Measurements from ENCODE around the gene SKAP1. TPM values are rescaled to one million over a fixed set of nuclear protein-coding genes. Genes with fewer than 3 reads are reported as not detected.

SKAP1 gene
- polyA plus RNA-seq, 3 donors = 0.13 to 1.0 (median 0.52) TPM

DNA sequence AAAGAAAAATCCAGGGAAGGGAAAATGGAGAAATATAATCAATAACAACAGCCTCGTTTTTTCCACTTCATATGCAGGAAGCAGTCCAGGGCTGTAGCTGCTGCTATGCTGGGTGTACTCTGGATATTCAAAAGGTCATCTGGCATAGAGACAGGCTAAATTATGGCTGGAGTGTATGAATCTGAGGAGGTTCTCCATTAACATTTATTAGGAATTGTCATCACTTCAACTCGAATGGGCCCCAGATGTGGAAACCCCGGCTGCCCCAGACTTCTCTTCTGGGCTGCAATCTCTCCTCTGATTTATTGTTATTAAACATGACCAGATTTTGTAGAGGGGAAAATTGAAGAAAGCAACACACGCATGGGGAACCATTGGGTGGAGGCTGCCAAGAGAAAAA is 33.5 kb upstream of the SKAP1 start:
- no peak overlapping the region for H3K27ac ChIP-seq (ENCODE audit: low read depth in 1 of 2, low read length in 2 of 2)
- TF ChIP-seq, protein P1, sequence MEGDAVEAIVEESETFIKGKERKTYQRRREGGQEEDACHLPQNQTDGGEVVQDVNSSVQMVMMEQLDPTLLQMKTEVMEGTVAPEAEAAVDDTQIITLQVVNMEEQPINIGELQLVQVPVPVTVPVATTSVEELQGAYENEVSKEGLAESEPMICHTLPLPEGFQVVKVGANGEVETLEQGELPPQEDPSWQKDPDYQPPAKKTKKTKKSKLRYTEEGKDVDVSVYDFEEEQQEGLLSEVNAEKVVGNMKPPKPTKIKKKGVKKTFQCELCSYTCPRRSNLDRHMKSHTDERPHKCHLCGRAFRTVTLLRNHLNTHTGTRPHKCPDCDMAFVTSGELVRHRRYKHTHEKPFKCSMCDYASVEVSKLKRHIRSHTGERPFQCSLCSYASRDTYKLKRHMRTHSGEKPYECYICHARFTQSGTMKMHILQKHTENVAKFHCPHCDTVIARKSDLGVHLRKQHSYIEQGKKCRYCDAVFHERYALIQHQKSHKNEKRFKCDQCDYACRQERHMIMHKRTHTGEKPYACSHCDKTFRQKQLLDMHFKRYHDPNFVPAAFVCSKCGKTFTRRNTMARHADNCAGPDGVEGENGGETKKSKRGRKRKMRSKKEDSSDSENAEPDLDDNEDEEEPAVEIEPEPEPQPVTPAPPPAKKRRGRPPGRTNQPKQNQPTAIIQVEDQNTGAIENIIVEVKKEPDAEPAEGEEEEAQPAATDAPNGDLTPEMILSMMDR (IDR thresholded peaks at IDR 0.05) = no peak
- WGBS (ENCODE audit: insufficient coverage) = no CpG with 5 or more reads among the region's 4 CpGs
- Mint-ChIP-seq H3K4me3 (no peak overlapping the region), H3K36me3 (no peaks in the 10 kb centered on the region), H3K27me3 (ENCODE audit: low read depth in 3 of 3) (peaks cover 4 to 21% (median 15%) of the 10 kb centered on the region in 3 donors), H3K27ac (no peak overlapping the region), H3K4me1 (no peaks in the 10 kb centered on the region), H3K9me3 (peaks cover 0 to 2% (median 0%) of the 10 kb centered on the region in 7 donors)
- H3K4me1 ChIP-seq (ENCODE audit: control insufficient read depth in 1 of 2, insufficient read depth in 2 of 2, low read length in 2 of 2) = no peaks in the 10 kb centered on the region
- intact Hi-C loops (cut with micrococcal nuclease) = no loop called here
- H3K9ac ChIP-seq (ENCODE audit: insufficient read depth, low read length, poor library complexity, severe bottlenecking) = no peak overlapping the region
- H4K20me1 ChIP-seq (ENCODE audit: insufficient read depth, low read length) = no peaks in the 10 kb centered on the region
- no peak overlapping the region for H2AFZ ChIP-seq (ENCODE audit: insufficient read depth, low read depth, low read length, poor library complexity, severe bottlenecking)
- peaks cover 0 to 8% of the 10 kb centered on the region in 2 donors for H3K27me3 ChIP-seq (ENCODE audit: control insufficient read depth in 2 of 2, insufficient read depth in 2 of 2, low read length in 2 of 2)
- no peak overlapping the region for H3K4me2 ChIP-seq (replicated peaks; ENCODE audit: extremely low read depth, low read length, poor library complexity, severe bottlenecking)
- no peaks in the 10 kb centered on the region for H3K79me2 ChIP-seq (ENCODE audit: insufficient read depth, low read length)
- no peak overlapping the region for H3K4me3 ChIP-seq (replicated peaks in 1 of 3; ENCODE audit: low read depth in 2 of 3, low read length in 3 of 3)
- no peak for DNase-seq
- H3K36me3 ChIP-seq (replicated peaks in 1 of 2; ENCODE audit: control insufficient read depth in 1 of 2, insufficient read depth in 2 of 2, low read length in 2 of 2) = no peaks in the 10 kb centered on the region
- H3K9me3 ChIP-seq (replicated peaks in 1 of 2; ENCODE audit: control insufficient read depth in 1 of 2, insufficient read depth in 1 of 2, low read length in 2 of 2) = no peaks in the 10 kb centered on the region

DNA sequence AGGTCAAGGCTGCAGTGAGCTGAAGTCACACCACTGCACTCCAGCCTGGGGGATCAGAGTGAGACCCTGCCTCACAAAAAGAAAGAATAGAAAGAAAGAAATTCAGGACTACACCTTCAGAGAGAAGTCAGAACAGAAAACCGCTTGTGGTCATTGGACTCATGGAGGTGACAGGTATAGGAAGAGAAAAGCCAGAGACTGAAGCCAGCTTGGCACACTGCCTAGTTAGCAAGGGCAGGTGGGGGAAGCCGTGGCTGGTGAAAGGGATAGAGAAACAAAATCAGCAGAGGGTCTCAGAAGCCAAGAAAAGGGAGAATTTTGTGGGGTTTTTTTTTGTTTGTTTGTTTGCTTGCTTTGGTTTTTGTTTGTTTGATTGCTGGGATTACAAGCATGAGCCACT is 32.9 kb upstream of the SKAP1 start:
- Mint-ChIP-seq H3K27ac (no peak overlapping the region), H3K9me3 (peaks cover 0 to 2% (median 0%) of the 10 kb centered on the region in 7 donors), H3K27me3 (ENCODE audit: low read depth in 3 of 3) (peaks cover 4 to 24% (median 14%) of the 10 kb centered on the region in 3 donors), H3K4me3 (no peak overlapping the region), H3K36me3 (no peaks in the 10 kb centered on the region), H3K4me1 (no peaks in the 10 kb centered on the region)
- H3K27ac ChIP-seq (ENCODE audit: low read depth in 1 of 2, low read length in 2 of 2) = no peak overlapping the region
- H3K9me3 ChIP-seq (replicated peaks in 1 of 2; ENCODE audit: control insufficient read depth in 1 of 2, insufficient read depth in 1 of 2, low read length in 2 of 2) = no peaks in the 10 kb centered on the region
- H3K4me2 ChIP-seq (replicated peaks; ENCODE audit: extremely low read depth, low read length, poor library complexity, severe bottlenecking) = no peak overlapping the region
- 32% methylated on average over 2 of the region's 2 CpGs for WGBS (ENCODE audit: insufficient coverage)
- no peaks in the 10 kb centered on the region for H4K20me1 ChIP-seq (ENCODE audit: insufficient read depth, low read length)
- no peaks in the 10 kb centered on the region for H3K79me2 ChIP-seq (ENCODE audit: insufficient read depth, low read length)
- TF ChIP-seq, protein P1 (IDR thresholded peaks at IDR 0.05) = no peak
- no peaks in the 10 kb centered on the region for H3K4me1 ChIP-seq (ENCODE audit: control insufficient read depth in 1 of 2, insufficient read depth in 2 of 2, low read length in 2 of 2)
- DNase-seq = no peak
- intact Hi-C loops (cut with micrococcal nuclease) = no loop called here
- no peak overlapping the region for H2AFZ ChIP-seq (ENCODE audit: insufficient read depth, low read depth, low read length, poor library complexity, severe bottlenecking)
- no peak overlapping the region for H3K4me3 ChIP-seq (replicated peaks in 1 of 3; ENCODE audit: low read depth in 2 of 3, low read length in 3 of 3)
- no peaks in the 10 kb centered on the region for H3K36me3 ChIP-seq (replicated peaks in 1 of 2; ENCODE audit: control insufficient read depth in 1 of 2, insufficient read depth in 2 of 2, low read length in 2 of 2)
- H3K9ac ChIP-seq (ENCODE audit: insufficient read depth, low read length, poor library complexity, severe bottlenecking) = no peak overlapping the region
- peaks cover 0 to 8% of the 10 kb centered on the region in 2 donors for H3K27me3 ChIP-seq (ENCODE audit: control insufficient read depth in 2 of 2, insufficient read depth in 2 of 2, low read length in 2 of 2)
